ENCODE measurements around the gene CSTF2T.

GRCh38 chr10:51724038-51724437 is 24.6 kb upstream of the CSTF2T start:
- TF ChIP-seq CTCF (IDR thresholded peaks at IDR 0.05) (no peak), EZH2 (IDR thresholded peaks at IDR 0.05; ENCODE audit: borderline replicate concordance, insufficient read depth, low read depth, low read length, poor library complexity, severe bottlenecking) (no peak)

Data from B cell (primary cell).